ENCODE measurements around the gene CASP8.

GRCh38 chr2:201228271-201228911, 31.9 kb upstream of the CASP8 start:
- TF ChIP-seq CTCF (IDR thresholded peaks at IDR 0.05) (no peak), POLR2A (IDR thresholded peaks at IDR 0.05) (no peak)
